ENCODE measurements around the gene LHX1.

LHX1 gene

GRCh38 chr17:36931697-36932382 lies 5.4 kb upstream of the LHX1 start:
- TF ChIP-seq ZFX (IDR thresholded peaks at IDR 0.05) (no peak), CTCF (conservative IDR thresholded peaks at IDR 0.05) (no peak)
- no peak overlapping the region for H3K27ac ChIP-seq

DNA sequence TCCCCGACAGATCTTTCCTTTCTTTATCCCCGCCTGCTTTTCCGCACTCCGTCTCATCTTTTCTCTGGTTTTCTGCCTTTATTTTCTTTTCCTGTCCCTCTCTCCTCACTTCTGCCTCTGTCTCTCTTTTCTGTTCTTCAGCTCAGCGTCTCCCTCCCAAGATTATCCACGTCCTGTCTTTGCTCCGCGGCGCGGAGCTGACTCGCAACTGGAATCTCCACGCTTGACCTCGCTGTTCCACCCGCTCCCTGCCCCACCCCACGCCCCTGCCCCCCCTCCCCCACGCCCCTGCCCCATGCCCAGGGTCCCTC lies 4.9 kb upstream of the LHX1 start:
- no peak for TF ChIP-seq CTCF (conservative IDR thresholded peaks at IDR 0.05)
- no peak for TF ChIP-seq ZFX (IDR thresholded peaks at IDR 0.05)
- no peak overlapping the region for H3K27ac ChIP-seq

DNA sequence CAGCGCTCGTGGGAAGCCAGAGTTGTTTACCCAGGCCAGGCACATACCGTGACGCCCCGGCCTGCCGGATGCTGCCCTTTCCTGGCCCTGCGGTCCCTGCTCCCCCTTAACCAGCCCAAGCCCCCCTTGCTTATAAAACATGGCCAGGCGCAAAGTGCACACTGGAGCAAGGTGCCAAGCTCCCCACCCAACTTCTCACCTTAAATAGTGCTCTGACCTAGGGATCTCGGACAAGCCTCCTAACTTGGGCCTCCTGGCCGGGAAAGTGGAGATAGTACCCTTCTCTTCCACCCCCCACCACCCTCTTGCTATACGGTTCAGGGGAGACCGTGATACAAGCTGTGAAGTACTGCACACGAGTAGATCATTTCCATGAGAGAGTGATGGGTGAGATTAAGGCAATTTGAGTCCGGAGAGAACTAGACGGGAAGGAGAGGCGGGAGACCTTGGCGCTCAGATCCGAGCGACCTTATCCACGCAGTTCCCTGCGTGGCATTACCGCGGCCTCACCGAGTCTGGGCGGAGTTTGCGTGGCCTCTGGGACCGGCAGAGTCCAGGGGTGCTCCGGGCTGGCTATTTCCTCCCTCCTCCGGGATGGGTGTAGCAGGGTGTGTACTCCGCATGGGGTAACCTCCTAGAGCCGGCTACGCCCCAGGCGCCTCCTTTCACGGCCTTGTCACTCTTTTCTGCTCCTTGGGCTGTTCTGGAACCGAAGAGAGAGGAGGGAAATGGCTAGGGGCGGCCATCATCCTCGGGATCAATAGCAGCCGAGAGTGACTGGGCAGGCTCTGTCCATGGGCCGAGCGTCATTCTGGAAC lies 4.4 kb upstream of the LHX1 start:
- no peak for TF ChIP-seq ZFX (IDR thresholded peaks at IDR 0.05)
- TF ChIP-seq CTCF (conservative IDR thresholded peaks at IDR 0.05), result no peak
- no peak overlapping the region for H3K27ac ChIP-seq

DNA sequence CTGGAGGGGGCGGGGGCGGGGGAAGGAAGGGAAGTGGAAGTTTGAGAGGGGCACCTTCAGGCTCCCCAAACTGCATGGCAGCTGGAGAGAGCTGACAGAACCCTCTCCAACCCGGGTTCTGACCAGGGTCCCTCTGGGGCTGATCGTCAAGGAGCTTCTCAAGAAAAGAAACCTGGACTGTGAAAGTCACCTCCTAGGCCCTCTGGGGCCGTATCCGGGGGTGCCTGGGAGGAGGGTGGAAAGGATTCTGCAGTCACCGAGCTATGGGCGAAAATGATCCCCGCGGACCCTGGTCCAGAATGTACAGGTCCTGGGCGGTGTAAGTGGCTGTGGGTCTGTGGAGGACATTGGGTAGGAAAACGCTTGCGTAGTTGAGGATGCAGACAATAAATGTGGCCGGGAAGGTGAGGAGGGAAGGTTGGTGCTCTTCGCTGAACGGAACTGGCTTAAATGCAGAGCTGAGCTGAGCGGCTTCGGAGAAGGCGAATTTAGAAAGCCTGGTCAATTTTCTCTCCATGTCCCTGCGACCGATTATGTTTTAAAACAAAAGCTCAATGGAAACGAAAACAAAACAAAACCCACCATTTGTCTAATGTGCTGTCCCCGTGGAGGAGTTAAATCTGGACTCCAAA lies 3.6 kb upstream of the LHX1 start:
- TF ChIP-seq CTCF (conservative IDR thresholded peaks at IDR 0.05) (no peak), ZFX (IDR thresholded peaks at IDR 0.05) (no peak)
- no peak overlapping the region for H3K27ac ChIP-seq

DNA sequence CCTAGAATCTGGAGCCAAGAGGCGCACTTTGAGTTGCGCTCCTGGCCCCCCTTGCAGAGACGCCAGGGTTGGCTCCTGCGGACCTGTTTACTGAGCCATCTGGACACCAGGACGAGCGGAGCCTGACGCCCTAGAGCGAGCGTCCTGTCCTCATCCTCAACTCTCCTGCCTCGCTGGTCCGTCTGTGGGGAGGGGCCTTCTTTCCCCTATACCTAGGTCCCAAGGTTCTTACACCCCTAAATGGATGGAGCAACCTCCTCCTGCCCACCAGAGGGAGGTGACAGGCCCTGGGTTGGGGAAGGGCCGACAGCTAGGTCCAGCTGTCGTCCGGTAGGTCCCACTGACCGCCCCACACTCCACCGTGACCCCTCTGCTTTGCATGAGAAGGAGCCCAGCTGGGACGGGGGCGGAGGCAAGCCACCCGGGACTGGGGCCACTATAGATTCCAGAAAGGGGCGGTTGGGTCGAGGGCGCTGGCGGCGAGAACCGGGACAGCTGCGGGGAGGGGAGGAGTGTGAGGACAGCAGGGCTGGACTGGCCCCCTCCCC lies 3.1 kb upstream of the LHX1 start:
- TF ChIP-seq CTCF (conservative IDR thresholded peaks at IDR 0.05) (no peak), ZFX (IDR thresholded peaks at IDR 0.05) (no peak)
- no peak overlapping the region for H3K27ac ChIP-seq

DNA sequence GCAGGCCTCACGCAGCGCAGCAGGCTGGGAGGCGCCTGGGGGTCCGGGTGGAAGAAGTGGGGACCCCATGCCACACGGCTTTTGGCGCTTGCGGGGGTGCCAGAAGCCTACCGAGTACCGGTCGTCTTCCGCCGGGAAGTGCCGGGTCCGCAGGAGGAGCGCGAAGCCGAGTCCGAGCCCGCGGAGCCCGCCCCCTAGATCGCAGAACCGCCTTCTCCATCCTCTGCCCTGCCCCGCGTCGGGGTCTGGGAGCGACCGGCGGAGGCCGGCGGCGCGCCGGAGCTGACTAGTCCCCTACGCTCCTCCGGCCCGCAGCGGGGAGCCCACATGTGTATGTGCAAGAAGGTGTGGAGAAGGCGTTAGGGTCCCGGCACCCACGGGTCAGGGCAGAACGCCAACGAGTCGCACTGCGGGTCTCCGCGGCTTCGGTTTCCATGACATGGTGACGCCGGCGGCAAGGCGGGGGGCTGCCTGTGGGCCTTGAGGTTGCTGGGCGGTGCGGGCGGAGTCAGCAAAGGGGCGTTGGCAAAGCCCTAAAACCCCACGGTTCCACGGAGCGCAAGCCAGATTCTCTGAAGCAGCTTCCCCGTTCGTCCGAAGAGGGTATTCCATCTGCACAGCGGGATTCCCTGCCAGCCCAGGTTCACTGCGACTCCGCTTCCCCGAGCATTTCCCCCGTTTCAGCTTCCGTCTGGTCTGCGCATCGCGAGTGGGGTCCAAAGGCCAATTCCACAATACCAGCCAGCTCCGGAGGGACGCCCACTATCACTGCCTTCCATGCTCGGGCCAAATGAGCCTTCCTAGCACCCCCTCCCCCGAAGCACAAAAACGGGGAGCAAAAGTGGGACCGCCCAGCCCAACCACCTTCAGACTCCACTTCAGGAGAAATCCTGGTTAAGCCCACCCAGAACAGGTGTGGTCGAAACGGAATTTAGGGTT lies 2.3 kb upstream of the LHX1 start:
- no peak for TF ChIP-seq ZFX (IDR thresholded peaks at IDR 0.05)
- TF ChIP-seq CTCF (conservative IDR thresholded peaks at IDR 0.05), result no peak

More for the DNA sequence above, 2.3 kb upstream of the LHX1 start:
- H3K27ac ChIP-seq, result no peak overlapping the region

Data from C4-2B (cell line).